ENCODE results near the gene GALNT13.

GALNT13 gene

GRCh38 chr2:154306266-154306970, 434.7 kb downstream of the GALNT13 start:
- no peak for DNase-seq (ENCODE audit: low read depth)
- TF ChIP-seq CTCF (conservative IDR thresholded peaks at IDR 0.05; ENCODE audit: low read depth, low read length): no peak
- no peak overlapping the region for H3K4me3 ChIP-seq (ENCODE audit: low read length)

GRCh38 chr2:154307007-154307406, 435.3 kb downstream of the GALNT13 start:
- no peak overlapping the region for H3K4me3 ChIP-seq (ENCODE audit: low read length)
- TF ChIP-seq CTCF (conservative IDR thresholded peaks at IDR 0.05; ENCODE audit: low read depth, low read length): no peak
- DNase-seq (ENCODE audit: low read depth): no peak

GRCh38 chr2:154324601-154325000, 452.9 kb downstream of the GALNT13 start:
- no peak for TF ChIP-seq CTCF (conservative IDR thresholded peaks at IDR 0.05; ENCODE audit: low read depth, low read length)
- no peak overlapping the region for H3K4me3 ChIP-seq (ENCODE audit: low read length)
- DNase-seq (ENCODE audit: low read depth): no peak

- H3K4me3 ChIP-seq (ENCODE audit: low read length): no peak overlapping the region
- no peak for DNase-seq (ENCODE audit: low read depth)
- no peak for TF ChIP-seq CTCF (conservative IDR thresholded peaks at IDR 0.05; ENCODE audit: low read depth, low read length)
Measured at GRCh38 chr2:154329510-154329909, 457.8 kb downstream of the GALNT13 start.

GRCh38 chr2:154331784-154332183, 460.1 kb downstream of the GALNT13 start:
- H3K4me3 ChIP-seq (ENCODE audit: low read length): no peak overlapping the region
- no peak for DNase-seq (ENCODE audit: low read depth)
- TF ChIP-seq CTCF (conservative IDR thresholded peaks at IDR 0.05; ENCODE audit: low read depth, low read length): no peak

- no peak overlapping the region for H3K4me3 ChIP-seq (ENCODE audit: low read length)
- no peak for TF ChIP-seq CTCF (conservative IDR thresholded peaks at IDR 0.05; ENCODE audit: low read depth, low read length)
- DNase-seq (ENCODE audit: low read depth): no peak
Measured at GRCh38 chr2:154336201-154336600, 464.5 kb downstream of the GALNT13 start.

GRCh38 chr2:154338352-154338967, 466.7 kb downstream of the GALNT13 start:
- TF ChIP-seq CTCF (conservative IDR thresholded peaks at IDR 0.05; ENCODE audit: low read depth, low read length): no peak
- DNase-seq (ENCODE audit: low read depth): no peak

More at GRCh38 chr2:154338352-154338967, 466.7 kb downstream of the GALNT13 start:
- no peak overlapping the region for H3K4me3 ChIP-seq (ENCODE audit: low read length)
